GM13976 (cell line): Measurements from ENCODE around the gene MCM6.
A peak's percentile ranks its signal among the peaks of the same experiment; 100 is the strongest.
"Not testable (repeated sequence)": the region's sequence is repeated elsewhere in the genome, so short reads cannot be mapped to it uniquely, and the experiment has no call there.

Experiments
- DNase-seq: peaks from one replicate; pipeline ENCODE4 v3.0.0; 2012; ENCODE audit warnings: low spot score
- in situ Hi-C: fragments of 300-500 bp; cut with MboI; formaldehyde crosslinking; loops from one replicate; pipeline ENCODE4 v1.12.0; 2022; ENCODE audit warnings: low sequenced_read_pairs, mixed read lengths, inconsistent platforms; ENCODE audit not compliant: unreplicated experiment
- TF ChIP-seq, protein P1 (sequence below): IDR thresholded peaks from 2 replicates; pipeline ENCODE4 v1.5.1; 2012; ENCODE audit warnings: borderline replicate concordance, mild to moderate bottlenecking; ENCODE audit not compliant: insufficient read depth; ENCODE audit errors: extremely low read depth, missing control alignments, control extremely low read depth

MCM6 gene

GRCh38 chr2:135818937-135819610, 57.2 kb downstream of the MCM6 start:
- TF ChIP-seq, protein P1, sequence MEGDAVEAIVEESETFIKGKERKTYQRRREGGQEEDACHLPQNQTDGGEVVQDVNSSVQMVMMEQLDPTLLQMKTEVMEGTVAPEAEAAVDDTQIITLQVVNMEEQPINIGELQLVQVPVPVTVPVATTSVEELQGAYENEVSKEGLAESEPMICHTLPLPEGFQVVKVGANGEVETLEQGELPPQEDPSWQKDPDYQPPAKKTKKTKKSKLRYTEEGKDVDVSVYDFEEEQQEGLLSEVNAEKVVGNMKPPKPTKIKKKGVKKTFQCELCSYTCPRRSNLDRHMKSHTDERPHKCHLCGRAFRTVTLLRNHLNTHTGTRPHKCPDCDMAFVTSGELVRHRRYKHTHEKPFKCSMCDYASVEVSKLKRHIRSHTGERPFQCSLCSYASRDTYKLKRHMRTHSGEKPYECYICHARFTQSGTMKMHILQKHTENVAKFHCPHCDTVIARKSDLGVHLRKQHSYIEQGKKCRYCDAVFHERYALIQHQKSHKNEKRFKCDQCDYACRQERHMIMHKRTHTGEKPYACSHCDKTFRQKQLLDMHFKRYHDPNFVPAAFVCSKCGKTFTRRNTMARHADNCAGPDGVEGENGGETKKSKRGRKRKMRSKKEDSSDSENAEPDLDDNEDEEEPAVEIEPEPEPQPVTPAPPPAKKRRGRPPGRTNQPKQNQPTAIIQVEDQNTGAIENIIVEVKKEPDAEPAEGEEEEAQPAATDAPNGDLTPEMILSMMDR, result peak; percentile 22
- no peak for DNase-seq
- in situ Hi-C loops, result no loop called here

DNA sequence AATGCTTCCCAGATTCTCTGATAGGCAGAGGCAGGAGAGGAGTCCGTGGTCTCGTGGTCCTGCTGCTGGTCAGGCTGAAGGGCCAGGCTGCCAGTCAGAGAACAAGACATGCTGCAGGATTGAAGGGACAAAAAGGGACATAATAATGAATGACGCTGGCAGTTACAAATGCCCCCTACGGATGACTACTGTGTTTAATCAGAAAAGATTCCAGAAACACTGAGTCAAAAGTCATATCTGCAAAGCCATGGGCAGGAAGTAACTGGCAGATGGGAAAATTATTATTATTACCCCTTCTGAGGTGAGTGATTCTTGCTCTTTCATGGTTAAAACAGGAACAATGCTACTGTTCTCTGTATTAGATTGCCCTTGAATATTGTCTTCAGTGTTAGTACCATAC, 58.3 kb downstream of the MCM6 start:
- TF ChIP-seq, protein P1, result no peak

GRCh38 chr2:135817466-135817865, 58.8 kb downstream of the MCM6 start:
- no peak for DNase-seq
- TF ChIP-seq, protein P1, result no peak
- in situ Hi-C loops, result no loop called here

More for the DNA sequence above, 58.3 kb downstream of the MCM6 start:
- DNase-seq, result no peak
- in situ Hi-C loops, result no loop called here

GRCh38 chr2:135815269-135815668, 61.0 kb downstream of the MCM6 start:
- TF ChIP-seq, protein P1, result no peak
- in situ Hi-C loops, result no loop called here
- peak; percentile 51 for DNase-seq

DNA sequence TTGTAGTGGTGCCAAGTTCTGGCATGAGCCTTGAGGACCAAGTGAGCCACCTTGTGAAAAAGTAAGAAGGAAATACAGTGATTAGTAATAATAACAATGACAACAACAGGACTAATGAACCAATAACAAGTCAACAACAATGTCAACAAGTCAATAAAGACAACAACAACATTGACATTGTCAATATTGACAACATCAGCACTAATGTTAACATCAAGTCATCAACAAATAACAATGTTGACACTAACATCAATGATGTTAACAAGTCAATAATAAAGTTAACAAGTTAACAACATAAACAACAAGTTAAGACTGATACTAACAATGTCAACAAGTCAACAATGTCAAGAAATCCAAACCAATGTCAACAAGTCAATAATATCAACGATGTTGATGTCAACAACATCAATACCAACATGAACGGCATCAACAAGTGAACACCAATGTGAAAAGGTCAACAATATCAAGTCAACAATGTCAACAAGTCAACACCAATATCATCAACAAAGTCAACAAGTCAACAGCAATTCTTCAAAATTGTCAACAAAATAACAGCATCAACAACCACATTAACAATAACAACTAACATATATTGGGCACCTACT, 63.2 kb downstream of the MCM6 start:
- no peak for DNase-seq
- TF ChIP-seq, protein P1, result no peak
- in situ Hi-C loops, result no loop called here

DNA sequence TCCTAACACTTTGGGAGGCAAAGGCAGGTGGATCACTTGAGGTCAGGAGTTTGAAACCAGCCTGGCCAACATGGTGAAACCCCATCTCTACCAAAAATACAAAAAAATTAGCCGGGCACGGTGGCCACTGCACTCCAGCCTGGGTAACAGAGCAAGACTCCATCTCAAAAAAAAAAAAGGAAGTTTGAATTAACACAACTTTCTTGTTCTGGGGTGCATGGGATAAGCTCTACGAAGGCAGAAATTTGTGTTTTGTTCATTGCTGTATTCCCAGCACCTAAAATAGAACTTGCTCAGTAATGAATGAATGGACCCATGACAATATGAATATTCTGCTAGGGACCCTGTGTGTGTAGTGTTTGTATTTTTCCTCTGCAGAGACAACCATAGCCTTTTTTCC, 68.4 kb downstream of the MCM6 start:
- DNase-seq, in situ Hi-C loops: not testable (repeated sequence)

DNA sequence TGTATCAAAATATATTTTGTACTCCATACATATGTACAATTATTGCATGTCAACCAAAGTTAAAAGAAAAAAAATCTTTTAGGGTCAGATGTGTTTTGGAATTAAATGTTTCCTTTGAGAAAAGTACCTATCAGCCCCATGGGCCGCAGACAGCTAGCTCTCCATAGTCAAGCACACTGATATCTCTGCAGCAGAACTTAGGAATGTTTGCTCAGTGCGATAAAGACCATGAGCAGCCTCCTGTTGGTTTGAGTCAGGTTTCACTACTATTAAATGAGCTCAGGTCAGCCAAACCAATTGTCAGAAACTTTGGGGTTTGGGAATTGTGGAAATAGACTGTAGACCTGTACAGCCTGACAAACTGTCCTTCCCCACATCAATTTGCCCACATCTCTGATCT, 73.0 kb downstream of the MCM6 start:
- TF ChIP-seq, protein P1, result no peak
- DNase-seq, result no peak
- in situ Hi-C loops, result no loop called here
